Omental fat pad (tissue), 4 donors: ENCODE measurements around the gene TRABD2A. TPM values are rescaled to one million over a fixed set of nuclear protein-coding genes. Genes with fewer than 3 reads are reported as not detected.

Experiments used
- ATAC-seq: fragments of 150-250 bp; one replicate; pipeline ENCODE4 v1.9.1; 2016; ENCODE audit warnings: mild to moderate bottlenecking, moderate library complexity; ENCODE audit not compliant: low FRiP score
- DNase-seq: peaks from one replicate; pipeline ENCODE4 v3.0.0-alpha.2; 2019; ENCODE audit warnings: low spot score
- CTCF ChIP-seq, 3 donors: fragments of 450-650 bp; IDR thresholded peaks; one replicate each; pipeline ENCODE4 v1.5.1; 2016 to 2017; ENCODE audit warnings: antibody characterized with exemption in 3 of 3, mild to moderate bottlenecking in 3 of 3, moderate library complexity in 2 of 3
- total RNA-seq, 4 donors: library from RNA; depleted of rRNA; stranded (reverse); fragments of >200 nt; gene quantifications; one replicate each; pipeline ENCODE4 v1.1.0, GENCODE V29; 2016

Gene TRABD2A
- total RNA-seq, 4 donors from 2014 or later: 5.3 to 9.0 (median 6.4) TPM

GRCh38 chr2:84849271-84849952 is 31.5 kb downstream of the TRABD2A start:
- no peak for TF ChIP-seq CTCF (IDR thresholded peaks at IDR 0.05)
- ATAC-seq (no peak), DNase-seq (no peak)

GRCh38 chr2:84847326-84848050 is 33.4 kb downstream of the TRABD2A start:
- no peak for TF ChIP-seq CTCF (IDR thresholded peaks at IDR 0.05)
- no peak for ATAC-seq

GRCh38 chr2:84846741-84847142 is 34.1 kb downstream of the TRABD2A start:
- TF ChIP-seq CTCF (IDR thresholded peaks at IDR 0.05): no peak
- DNase-seq: no peak

More at GRCh38 chr2:84847326-84848050, 33.4 kb downstream of the TRABD2A start:
- no peak for DNase-seq

GRCh38 chr2:84846041-84846663 is 34.7 kb downstream of the TRABD2A start:
- DNase-seq (no peak), ATAC-seq (no peak)
- no peak for TF ChIP-seq CTCF (IDR thresholded peaks at IDR 0.05)

More at GRCh38 chr2:84846741-84847142, 34.1 kb downstream of the TRABD2A start:
- no peak for ATAC-seq

- ATAC-seq (no peak), DNase-seq (no peak)
- TF ChIP-seq CTCF (IDR thresholded peaks at IDR 0.05): no peak
Observed at GRCh38 chr2:84844141-84844540, 36.7 kb downstream of the TRABD2A start.

GRCh38 chr2:84841577-84841976 is 39.3 kb downstream of the TRABD2A start:
- no peak for DNase-seq
- TF ChIP-seq CTCF (IDR thresholded peaks at IDR 0.05): no peak
- ATAC-seq: no peak
